Activated naive CD8-positive, alpha-beta T cell (primary cell): ENCODE measurements around the gene NLK.
A peak's percentile ranks its signal among the peaks of the same experiment; 100 is the strongest.
"Not testable (repeated sequence)": the region's sequence is repeated elsewhere in the genome, so short reads cannot be mapped to it uniquely, and the experiment has no call there.

ENCODE experiments used
- H3K27ac Mint-ChIP-seq: one replicate; pipeline ENCODE4 v1.8.0; 2021; ENCODE audit warnings: mixed read lengths
- H3K27me3 Mint-ChIP-seq: one replicate; pipeline ENCODE4 v1.8.0; 2021; ENCODE audit warnings: mixed read lengths
- H3K36me3 Mint-ChIP-seq: one replicate; pipeline ENCODE4 v1.8.0; 2021; ENCODE audit warnings: mixed read lengths
- H3K4me1 Mint-ChIP-seq: one replicate; pipeline ENCODE4 v1.8.0; 2021; ENCODE audit warnings: low read depth, mixed read lengths
- H3K4me3 Mint-ChIP-seq: one replicate; pipeline ENCODE4 v1.8.0; 2021; ENCODE audit warnings: mild to moderate bottlenecking, mixed read lengths
- H3K9me3 Mint-ChIP-seq: one replicate; pipeline ENCODE4 v1.8.0; 2021; ENCODE audit warnings: low read depth, mixed read lengths

NLK gene

GRCh38 chr17:28127196-28127595, 84.7 kb downstream of the NLK start:
- Mint-ChIP-seq H3K36me3 (peaks cover 18% of the 10 kb centered on the region), H3K4me3 (no peak overlapping the region), H3K27me3 (no peaks in the 10 kb centered on the region), H3K9me3 (no peaks in the 10 kb centered on the region), H3K4me1 (no peaks in the 10 kb centered on the region), H3K27ac (no peak overlapping the region)

GRCh38 chr17:28128779-28129178, 86.3 kb downstream of the NLK start:
- peaks cover 13% of the 10 kb centered on the region for H3K36me3 Mint-ChIP-seq
- no peaks in the 10 kb centered on the region for H3K9me3 Mint-ChIP-seq
- H3K27me3 Mint-ChIP-seq = no peaks in the 10 kb centered on the region
- H3K4me1 Mint-ChIP-seq = peaks cover 4% of the 10 kb centered on the region
- H3K4me3 Mint-ChIP-seq = no peak overlapping the region
- H3K27ac Mint-ChIP-seq = no peak overlapping the region

GRCh38 chr17:28130472-28130871, 88.0 kb downstream of the NLK start:
- no peak overlapping the region for H3K4me3 Mint-ChIP-seq
- no peaks in the 10 kb centered on the region for H3K27me3 Mint-ChIP-seq
- no peaks in the 10 kb centered on the region for H3K9me3 Mint-ChIP-seq
- H3K4me1 Mint-ChIP-seq = peaks cover 4% of the 10 kb centered on the region
- peaks cover 18% of the 10 kb centered on the region for H3K36me3 Mint-ChIP-seq
- H3K27ac Mint-ChIP-seq = no peak overlapping the region

- no peaks in the 10 kb centered on the region for H3K9me3 Mint-ChIP-seq
- no peaks in the 10 kb centered on the region for H3K27me3 Mint-ChIP-seq
- H3K4me3 Mint-ChIP-seq = no peak overlapping the region
- H3K36me3 Mint-ChIP-seq = peaks cover 18% of the 10 kb centered on the region
- H3K4me1 Mint-ChIP-seq = peaks cover 4% of the 10 kb centered on the region
- H3K27ac Mint-ChIP-seq = no peak overlapping the region
Observed at GRCh38 chr17:28131599-28131998, 89.1 kb downstream of the NLK start.

DNA sequence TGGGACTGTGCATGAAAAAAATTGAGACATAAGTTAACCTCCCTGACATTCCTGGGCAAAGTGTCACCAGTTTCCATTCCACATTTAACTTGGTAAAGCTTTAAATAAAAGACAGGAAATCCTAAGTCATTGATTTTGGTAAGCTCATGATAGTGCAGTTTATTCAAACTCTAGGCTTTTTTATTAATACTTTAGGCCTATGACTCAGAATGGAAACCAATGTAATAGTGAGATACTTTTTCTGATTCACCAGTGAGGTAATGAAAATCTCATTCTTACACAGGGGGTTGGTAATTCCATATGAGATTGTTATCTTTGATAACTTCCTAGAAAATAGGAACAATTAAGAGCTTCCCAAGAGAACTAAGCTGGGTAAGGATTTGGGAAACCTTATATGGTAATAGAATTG, 91.1 kb downstream of the NLK start:
- H3K27me3 Mint-ChIP-seq = no peaks in the 10 kb centered on the region
- H3K4me3 Mint-ChIP-seq = no peak overlapping the region
- H3K27ac Mint-ChIP-seq = peak overlapping the region; percentile 54
- H3K36me3 Mint-ChIP-seq = peaks cover 11% of the 10 kb centered on the region
- H3K4me1 Mint-ChIP-seq = peaks cover 4% of the 10 kb centered on the region
- H3K9me3 Mint-ChIP-seq = no peaks in the 10 kb centered on the region

DNA sequence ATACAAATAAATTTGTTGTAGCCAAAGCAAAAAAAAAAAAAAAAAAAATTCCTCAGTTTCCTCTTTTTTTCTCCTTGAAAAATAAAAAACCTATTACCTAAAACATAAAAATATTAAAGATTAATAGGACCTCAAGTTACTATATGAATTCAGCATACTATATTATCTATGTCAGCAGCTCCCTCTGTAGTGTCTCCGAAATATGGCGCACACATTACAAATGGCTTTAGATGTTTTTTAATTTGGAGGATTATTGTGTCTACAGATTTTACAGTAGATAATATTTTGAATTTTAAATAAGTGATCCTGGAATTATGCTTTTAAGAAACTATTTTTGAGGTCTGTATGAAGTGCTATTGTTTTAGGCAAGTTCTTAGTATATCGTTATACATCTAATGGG, 94.4 kb downstream of the NLK start:
- H3K9me3 Mint-ChIP-seq = no peaks in the 10 kb centered on the region
- H3K4me1 Mint-ChIP-seq = peaks cover 4% of the 10 kb centered on the region
- H3K27ac Mint-ChIP-seq = no peak overlapping the region
- no peak overlapping the region for H3K4me3 Mint-ChIP-seq
- H3K36me3 Mint-ChIP-seq = peaks cover 16% of the 10 kb centered on the region
- no peaks in the 10 kb centered on the region for H3K27me3 Mint-ChIP-seq

- Mint-ChIP-seq H3K4me1 (no peaks in the 10 kb centered on the region), H3K36me3 (peaks cover 20% of the 10 kb centered on the region), H3K27me3 (no peaks in the 10 kb centered on the region), H3K4me3 (no peak overlapping the region), H3K9me3 (no peaks in the 10 kb centered on the region), H3K27ac (no peak overlapping the region)
Observed at GRCh38 chr17:28139822-28140221, 97.3 kb downstream of the NLK start.

GRCh38 chr17:28141313-28141712, 98.8 kb downstream of the NLK start:
- Mint-ChIP-seq H3K9me3 (no peaks in the 10 kb centered on the region), H3K36me3 (peaks cover 18% of the 10 kb centered on the region), H3K4me1 (no peaks in the 10 kb centered on the region), H3K4me3 (no peak overlapping the region), H3K27me3 (no peaks in the 10 kb centered on the region), H3K27ac (no peak overlapping the region)

DNA sequence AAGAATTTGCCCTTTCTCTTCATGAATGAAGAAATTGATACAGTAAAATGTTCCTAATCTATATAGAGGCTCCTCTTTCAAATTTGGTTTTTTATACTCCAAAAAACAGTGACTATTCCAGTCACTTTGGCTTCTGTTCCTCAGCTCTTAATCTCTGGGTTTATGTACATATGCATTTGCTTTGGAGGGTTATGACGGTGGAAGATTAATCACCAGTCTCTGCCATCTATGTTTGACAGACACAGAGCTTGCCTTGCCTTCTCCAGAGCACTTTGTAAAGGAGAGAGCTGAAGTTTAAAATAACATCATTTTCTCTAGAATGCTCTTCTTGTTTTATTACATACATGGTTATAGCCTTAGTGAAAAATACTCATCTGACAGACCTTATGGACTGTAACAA, 99.3 kb downstream of the NLK start:
- no peaks in the 10 kb centered on the region for H3K27me3 Mint-ChIP-seq
- no peaks in the 10 kb centered on the region for H3K9me3 Mint-ChIP-seq
- no peaks in the 10 kb centered on the region for H3K4me1 Mint-ChIP-seq
- H3K36me3 Mint-ChIP-seq = peaks cover 18% of the 10 kb centered on the region
- no peak overlapping the region for H3K27ac Mint-ChIP-seq
- no peak overlapping the region for H3K4me3 Mint-ChIP-seq

GRCh38 chr17:28142305-28142704, 99.8 kb downstream of the NLK start:
- Mint-ChIP-seq H3K36me3 (peaks cover 20% of the 10 kb centered on the region), H3K27me3 (no peaks in the 10 kb centered on the region), H3K4me3 (no peak overlapping the region), H3K9me3 (no peaks in the 10 kb centered on the region), H3K4me1 (no peaks in the 10 kb centered on the region), H3K27ac (no peak overlapping the region)

- no peak overlapping the region for H3K27ac Mint-ChIP-seq
Observed at GRCh38 chr17:28144019-28144418, 101.5 kb downstream of the NLK start.

GRCh38 chr17:28145348-28145747, 102.9 kb downstream of the NLK start:
- Mint-ChIP-seq H3K9me3 (no peaks in the 10 kb centered on the region), H3K27me3 (no peaks in the 10 kb centered on the region), H3K27ac (no peak overlapping the region), H3K36me3 (peaks cover 21% of the 10 kb centered on the region), H3K4me3 (no peak overlapping the region), H3K4me1 (no peaks in the 10 kb centered on the region)

More at GRCh38 chr17:28144019-28144418, 101.5 kb downstream of the NLK start:
- Mint-ChIP-seq H3K4me3 (no peak overlapping the region), H3K36me3 (peaks cover 20% of the 10 kb centered on the region), H3K4me1 (no peaks in the 10 kb centered on the region), H3K27me3 (no peaks in the 10 kb centered on the region), H3K9me3 (no peaks in the 10 kb centered on the region)

GRCh38 chr17:28147017-28147416, 104.5 kb downstream of the NLK start:
- no peak overlapping the region for H3K27ac Mint-ChIP-seq
- no peaks in the 10 kb centered on the region for H3K27me3 Mint-ChIP-seq
- H3K36me3 Mint-ChIP-seq = peaks cover 22% of the 10 kb centered on the region
- no peaks in the 10 kb centered on the region for H3K9me3 Mint-ChIP-seq
- no peaks in the 10 kb centered on the region for H3K4me1 Mint-ChIP-seq
- no peak overlapping the region for H3K4me3 Mint-ChIP-seq

DNA sequence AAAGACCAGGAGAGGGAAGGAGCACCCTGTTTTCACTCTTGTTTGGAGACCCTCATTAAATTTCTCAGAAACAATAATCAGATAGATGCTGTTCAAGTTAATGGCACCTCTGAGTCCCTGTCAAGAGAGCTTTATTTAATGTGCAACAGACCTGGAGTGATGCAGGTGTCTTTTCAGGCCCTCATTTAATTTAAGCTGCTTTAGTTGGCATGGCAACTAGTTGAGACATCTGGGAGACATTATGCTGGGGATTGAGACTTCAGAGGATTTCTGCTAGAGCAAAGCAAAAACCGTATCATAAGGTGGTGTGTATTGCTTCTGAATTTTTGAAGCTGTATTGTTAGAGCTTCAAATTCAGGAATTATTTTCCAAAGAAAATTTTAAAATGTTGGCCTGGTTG, 108.5 kb downstream of the NLK start:
- no peaks in the 10 kb centered on the region for H3K4me1 Mint-ChIP-seq
- peaks cover 22% of the 10 kb centered on the region for H3K36me3 Mint-ChIP-seq
- no peak overlapping the region for H3K27ac Mint-ChIP-seq
- no peak overlapping the region for H3K4me3 Mint-ChIP-seq
- H3K27me3 Mint-ChIP-seq = no peaks in the 10 kb centered on the region
- H3K9me3 Mint-ChIP-seq = no peaks in the 10 kb centered on the region

DNA sequence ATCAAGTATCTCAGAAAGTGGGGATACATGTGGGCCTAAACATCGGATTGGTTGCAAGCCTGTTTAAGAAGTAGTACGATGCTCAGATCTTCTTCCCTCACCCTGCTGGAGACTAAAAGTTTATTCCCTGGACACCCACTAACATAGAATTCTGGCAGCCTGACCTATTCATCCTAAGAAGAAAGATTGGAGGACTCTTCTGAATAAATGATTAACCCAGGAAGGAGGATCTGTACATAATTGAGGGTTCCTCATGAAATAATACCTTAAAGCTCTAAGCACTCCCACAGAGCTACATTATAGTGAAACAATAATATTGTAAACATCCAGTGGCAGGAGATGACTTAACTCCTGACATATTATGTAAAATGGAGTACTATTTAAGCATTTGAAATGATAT, 111.7 kb downstream of the NLK start:
- no peaks in the 10 kb centered on the region for H3K4me1 Mint-ChIP-seq
- peaks cover 17% of the 10 kb centered on the region for H3K36me3 Mint-ChIP-seq
- H3K27ac Mint-ChIP-seq = no peak overlapping the region
- no peaks in the 10 kb centered on the region for H3K27me3 Mint-ChIP-seq
- H3K4me3 Mint-ChIP-seq = no peak overlapping the region
- H3K9me3 Mint-ChIP-seq = no peaks in the 10 kb centered on the region

DNA sequence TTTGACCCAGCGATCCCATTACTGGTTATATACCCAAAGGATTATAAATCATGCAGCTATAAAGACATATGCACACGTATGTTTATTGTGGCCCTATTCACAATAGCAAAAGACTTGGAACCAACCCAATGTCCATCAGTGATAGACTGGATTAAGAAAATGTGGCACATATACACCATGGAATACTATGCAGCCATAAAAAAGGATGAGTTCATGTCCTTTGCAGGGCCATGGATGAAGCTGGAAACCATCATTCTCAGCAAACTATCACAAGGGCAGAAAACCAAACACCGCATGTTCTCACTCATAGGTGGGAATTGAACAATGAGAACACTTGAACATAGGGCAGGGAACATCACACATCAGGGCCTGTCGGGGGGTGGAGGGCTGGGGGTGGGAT, 112.9 kb downstream of the NLK start:
- not testable (repeated sequence) for H3K9me3 Mint-ChIP-seq, H3K4me3 Mint-ChIP-seq, H3K4me1 Mint-ChIP-seq, H3K27ac Mint-ChIP-seq, H3K27me3 Mint-ChIP-seq
- H3K36me3 Mint-ChIP-seq = peaks cover 12% of the 10 kb centered on the region

DNA sequence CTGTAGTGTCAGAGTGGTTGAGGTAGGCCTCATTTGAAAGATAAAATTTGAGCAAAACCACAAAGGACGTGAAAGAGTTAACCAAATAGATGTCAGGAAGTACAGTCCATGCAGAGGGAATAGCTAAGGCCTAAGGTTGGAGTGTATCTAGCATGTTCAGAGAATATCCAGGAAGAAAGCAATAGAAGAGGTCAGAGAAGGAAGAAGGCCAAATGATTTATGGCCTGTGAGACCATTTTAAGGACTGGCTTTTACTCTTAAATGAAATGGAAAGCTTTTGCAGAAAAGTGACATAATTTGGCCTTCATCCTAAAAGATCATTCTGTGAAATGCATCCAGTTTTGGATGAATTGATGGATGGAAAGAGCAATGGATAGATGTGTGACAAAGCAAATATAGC, 116.5 kb downstream of the NLK start:
- no peaks in the 10 kb centered on the region for H3K4me1 Mint-ChIP-seq
- H3K4me3 Mint-ChIP-seq = no peak overlapping the region
- H3K36me3 Mint-ChIP-seq = peaks cover 12% of the 10 kb centered on the region
- no peaks in the 10 kb centered on the region for H3K9me3 Mint-ChIP-seq
- H3K27ac Mint-ChIP-seq = no peak overlapping the region
- no peaks in the 10 kb centered on the region for H3K27me3 Mint-ChIP-seq
